Smooth muscle cell (in vitro differentiated cells): ENCODE data around the gene VPS13D. TPM values are rescaled to one million over a fixed set of nuclear protein-coding genes. Genes with fewer than 3 reads are reported as not detected.

ENCODE experiments used
- DNase-seq: peaks from one replicate; lab custom pipeline; 2025; ENCODE audit not compliant: unreplicated experiment; lab: John Stamatoyannopoulos, UW
- H2AFZ ChIP-seq: fragments of 200-600 bp; sonication (generic); 2 replicates; pipeline ENCODE4 v1.6.0; 2016; ENCODE audit warnings: antibody characterized with exemption, low read depth, mild to moderate bottlenecking
- H3F3A ChIP-seq: fragments of 200-600 bp; sonication (generic); 2 replicates; pipeline ENCODE4 v1.6.0; 2017; ENCODE audit warnings: antibody characterized with exemption, low read depth
- H3K27ac ChIP-seq: fragments of 200-600 bp; sonication (generic); 2 replicates; pipeline ENCODE4 v1.5.1; 2016; ENCODE audit warnings: low read depth, mild to moderate bottlenecking
- H3K27me3 ChIP-seq: fragments of 200-600 bp; sonication (generic); 2 replicates; pipeline ENCODE4 v1.6.1; 2016; ENCODE audit warnings: low read depth, mild to moderate bottlenecking
- H3K36me3 ChIP-seq: fragments of 200-600 bp; sonication (generic); 2 replicates; pipeline ENCODE4 v1.5.1; 2016; ENCODE audit warnings: low read depth
- H3K4me1 ChIP-seq: fragments of 200-600 bp; sonication (generic); 2 replicates; pipeline ENCODE4 v1.5.1; 2016; ENCODE audit warnings: low read depth
- H3K4me2 ChIP-seq: fragments of 200-600 bp; sonication (generic); 2 replicates; pipeline ENCODE4 v1.6.0; 2016; ENCODE audit warnings: mild to moderate bottlenecking
- H3K4me3 ChIP-seq: fragments of 200-600 bp; sonication (generic); 2 replicates; pipeline ENCODE4 v1.5.1; 2016; ENCODE audit warnings: mild to moderate bottlenecking
- H3K79me2 ChIP-seq: fragments of 200-600 bp; sonication (generic); 2 replicates; pipeline ENCODE4 v1.6.0; 2016; ENCODE audit warnings: low read depth, mild to moderate bottlenecking
- H3K9ac ChIP-seq: fragments of 200-600 bp; sonication (generic); 2 replicates; pipeline ENCODE4 v1.6.0; 2016; ENCODE audit warnings: low read depth
- H3K9me3 ChIP-seq: fragments of 200-600 bp; sonication (generic); replicated peaks from 2 replicates; pipeline ENCODE4 v1.5.1; 2016; ENCODE audit warnings: low read depth
- H4K20me1 ChIP-seq: fragments of 200-600 bp; sonication (generic); 2 replicates; pipeline ENCODE4 v1.6.0; 2016; ENCODE audit warnings: low read depth
- CTCF ChIP-seq: fragments of 200-600 bp; sonication (generic); IDR thresholded peaks from 2 replicates; pipeline ENCODE4 v1.5.1; 2017; ENCODE audit warnings: borderline replicate concordance, mild to moderate bottlenecking, antibody characterized with exemption; ENCODE audit not compliant: insufficient read depth, poor library complexity, severe bottlenecking
- WGBS: methylation state at CpG from one replicate; pipeline ENCODE4 v1.1.7; 2016; ENCODE audit warnings: low lambda C conversion rate; 5-methylcytosine and 5-hydroxymethylcytosine counted together
- polyA plus RNA-seq: library from polyadenylated mRNA; unstranded; fragments of >200 nt; fragmentation: Nextera tagmentation; extraction: Ambion mirVana; gene quantifications from 2 replicates; pipeline ENCODE4 v1.2.1, GENCODE V29; 2016
- total RNA-seq: library from RNA; depleted of rRNA; stranded (reverse); fragments of >200 nt; gene quantifications from 2 replicates; pipeline ENCODE4 v1.2.3, GENCODE V29; 2014

The VPS13D gene
- total and polyA plus RNA-seq, 2 experiments from 2014 or later = 3.5 to 20.0 TPM

- Histone ChIP-seq H3K9ac (no peak overlapping the region), H3K4me2 (no peak overlapping the region), H3K9me3 (no peaks in the 10 kb centered on the region), H3K27me3 (no peaks in the 10 kb centered on the region), H3K36me3 (peaks cover 15% of the 10 kb centered on the region), H3K79me2 (no peaks in the 10 kb centered on the region), H3F3A (no peaks in the 10 kb centered on the region), H4K20me1 (peaks cover 13% of the 10 kb centered on the region), H3K4me1 (no peaks in the 10 kb centered on the region), H2AFZ (no peak overlapping the region), H3K27ac (no peak overlapping the region), H3K4me3 (no peak overlapping the region)
- no peak for DNase-seq
- 97% methylated on average over 6 of the region's 6 CpGs for whole genome bisulfite sequencing
- no peak for TF ChIP-seq CTCF
Measured at GRCh38 chr1:12309783-12310742, 80.2 kb downstream of the VPS13D start.

GRCh38 chr1:12314333-12314903, 84.6 kb downstream of the VPS13D start:
- Histone ChIP-seq H3K27me3 (no peaks in the 10 kb centered on the region), H3K27ac (no peak overlapping the region), H3K79me2 (no peaks in the 10 kb centered on the region), H3K4me1 (no peaks in the 10 kb centered on the region), H3K4me2 (no peak overlapping the region), H3F3A (no peaks in the 10 kb centered on the region), H3K9me3 (no peaks in the 10 kb centered on the region), H3K36me3 (peaks cover 13% of the 10 kb centered on the region), H3K4me3 (no peak overlapping the region), H3K9ac (no peak overlapping the region), H4K20me1 (peaks cover 6% of the 10 kb centered on the region), H2AFZ (no peak overlapping the region)
- WGBS = 79% methylated on average over 1 of the region's 1 CpG
- peak; percentile 52 for TF ChIP-seq CTCF
- no peak for DNase-seq

- no peak overlapping the region for H2AFZ ChIP-seq
- DNase-seq = no peak
- WGBS = 91% methylated on average over 2 of the region's 2 CpGs
- peaks cover 15% of the 10 kb centered on the region for H3K36me3 ChIP-seq
- TF ChIP-seq CTCF = no peak
- H3K27ac ChIP-seq = no peak overlapping the region
- H3K27me3 ChIP-seq = no peaks in the 10 kb centered on the region
- no peak overlapping the region for H3K9ac ChIP-seq
- no peak overlapping the region for H3K4me3 ChIP-seq
- H4K20me1 ChIP-seq = peaks cover 1% of the 10 kb centered on the region
- H3K4me1 ChIP-seq = no peaks in the 10 kb centered on the region
- H3K9me3 ChIP-seq = no peaks in the 10 kb centered on the region
- H3F3A ChIP-seq = no peaks in the 10 kb centered on the region
- no peaks in the 10 kb centered on the region for H3K79me2 ChIP-seq
- no peak overlapping the region for H3K4me2 ChIP-seq
Measured at GRCh38 chr1:12315146-12315545, 85.3 kb downstream of the VPS13D start.
